H9 (cell line): ENCODE results near the gene TAF8. TPM values are rescaled to one million over a fixed set of nuclear protein-coding genes. Genes with fewer than 3 reads are reported as not detected.

Experiments
- DNase-seq: peaks from one replicate; pipeline ENCODE4 v3.0.0-alpha.2; 2017
- H2AFZ ChIP-seq: one replicate; pipeline ENCODE4 v1.6.1; 2013; ENCODE audit warnings: mild to moderate bottlenecking, low read length, control low read depth, moderate library complexity
- H2AK5ac ChIP-seq: 2 replicates; pipeline ENCODE4 v1.6.1; 2013; ENCODE audit warnings: low read length, control low read depth, mixed read lengths; ENCODE audit not compliant: insufficient read length
- H2BK120ac ChIP-seq: one replicate; pipeline ENCODE4 v1.6.1; 2013; ENCODE audit warnings: low read depth, mild to moderate bottlenecking, low read length, control low read depth, inconsistent platforms; ENCODE audit not compliant: poor library complexity, severe bottlenecking
- H2BK12ac ChIP-seq: 2 replicates; pipeline ENCODE4 v1.6.1; 2013; ENCODE audit warnings: low read length, control low read depth, mixed read lengths, low read depth; ENCODE audit not compliant: insufficient read length
- H2BK15ac ChIP-seq: 2 replicates; pipeline ENCODE4 v1.6.1; 2013; ENCODE audit warnings: low read depth, low read length, control low read depth
- H2BK20ac ChIP-seq: one replicate; pipeline ENCODE4 v1.6.1; 2013; ENCODE audit warnings: low read depth, mild to moderate bottlenecking, low read length, control low read depth, inconsistent platforms; ENCODE audit not compliant: poor library complexity, severe bottlenecking
- H2BK5ac ChIP-seq: 2 replicates; pipeline ENCODE4 v1.6.1; 2013; ENCODE audit warnings: low read length, control low read depth, mixed read lengths; ENCODE audit not compliant: insufficient read length
- H3K14ac ChIP-seq: 2 replicates; pipeline ENCODE4 v1.6.1; 2013; ENCODE audit warnings: low read length, control low read depth; ENCODE audit not compliant: insufficient read depth
- H3K18ac ChIP-seq: 2 replicates; pipeline ENCODE4 v1.6.1; 2013; ENCODE audit warnings: low read depth, mild to moderate bottlenecking, mixed read lengths, low read length, control low read depth; ENCODE audit not compliant: insufficient read length
- H3K23ac ChIP-seq: 2 replicates; pipeline ENCODE4 v1.6.1; 2013; ENCODE audit warnings: low read length, control low read depth, mixed read lengths, low read depth; ENCODE audit not compliant: insufficient read length
- H3K23me2 ChIP-seq: 2 replicates; pipeline ENCODE4 v1.6.1; 2013; ENCODE audit warnings: low read depth, mild to moderate bottlenecking, mixed read lengths, low read length, control low read depth; ENCODE audit not compliant: insufficient read length, poor library complexity, severe bottlenecking
- H3K27ac ChIP-seq: 2 replicates; pipeline ENCODE4 v1.5.1; 2013; ENCODE audit warnings: low read length, control low read depth, mixed read lengths, low read depth; ENCODE audit not compliant: insufficient read length
- H3K27me3 ChIP-seq: 2 replicates; pipeline ENCODE4 v1.6.1; 2013; ENCODE audit warnings: low read length, control low read depth, inconsistent platforms; ENCODE audit not compliant: insufficient read depth
- H3K4ac ChIP-seq: 2 replicates; pipeline ENCODE4 v1.6.1; 2013; ENCODE audit warnings: low read depth, mild to moderate bottlenecking, control low read depth, inconsistent platforms, low read length, moderate library complexity
- H3K4me1 ChIP-seq: 2 replicates; pipeline ENCODE4 v1.6.1; 2013; ENCODE audit warnings: low read length, control low read depth, inconsistent platforms; ENCODE audit not compliant: insufficient read depth
- H3K4me2 ChIP-seq: 2 replicates; pipeline ENCODE4 v1.6.1; 2013; ENCODE audit warnings: low read length, control low read depth, mixed read lengths; ENCODE audit not compliant: insufficient read length, insufficient read depth
- H3K56ac ChIP-seq: 2 replicates; pipeline ENCODE4 v1.6.1; 2013; ENCODE audit warnings: low read depth, mild to moderate bottlenecking, mixed read lengths, low read length, control low read depth; ENCODE audit not compliant: insufficient read length
- H3K79me1 ChIP-seq: 2 replicates; pipeline ENCODE4 v1.6.1; 2013; ENCODE audit warnings: low read depth, mild to moderate bottlenecking, moderate library complexity, low read length, control low read depth, inconsistent platforms; ENCODE audit not compliant: insufficient read depth, poor library complexity, severe bottlenecking
- H3K79me2 ChIP-seq: 2 replicates; pipeline ENCODE4 v1.6.1; 2013; ENCODE audit warnings: low read length, control low read depth, inconsistent platforms; ENCODE audit not compliant: insufficient read depth
- H3K9ac ChIP-seq: 2 replicates; pipeline ENCODE4 v1.6.1; 2013; ENCODE audit warnings: low read length, control low read depth, mixed read lengths; ENCODE audit not compliant: insufficient read length; ENCODE audit errors: extremely low read depth
- H3K9me3 ChIP-seq: one replicate; pipeline ENCODE4 v1.6.1; 2013; ENCODE audit warnings: low read depth, low read length, inconsistent platforms; ENCODE audit not compliant: control insufficient read depth
- H3T11ph ChIP-seq: one replicate; pipeline ENCODE4 v1.6.1; 2013; ENCODE audit warnings: mild to moderate bottlenecking, low read length, control low read depth, inconsistent platforms
- H4K20me1 ChIP-seq: one replicate; pipeline ENCODE4 v1.6.1; 2013; ENCODE audit not compliant: control insufficient read depth, insufficient read length, insufficient read depth
- H4K5ac ChIP-seq: 2 replicates; pipeline ENCODE4 v1.6.1; 2013; ENCODE audit warnings: low read depth, mild to moderate bottlenecking, mixed read lengths, low read length, control low read depth; ENCODE audit not compliant: insufficient read length
- H4K8ac ChIP-seq: replicated peaks from 2 replicates; pipeline ENCODE4 v1.6.1; 2013; ENCODE audit warnings: low read length, control low read depth, mixed read lengths, low read depth; ENCODE audit not compliant: insufficient read length
- H4K91ac ChIP-seq: 2 replicates; pipeline ENCODE4 v1.6.1; 2013; ENCODE audit warnings: low read depth, mild to moderate bottlenecking, moderate library complexity, mixed read lengths, low read length, control low read depth; ENCODE audit not compliant: insufficient read length
- H3K27ac Mint-ChIP-seq, 3 experiments: 2 replicates in 2 of 3; 3 replicates in 1 of 3; pipeline ENCODE4 v1.8.0; 2020 to 2021; ENCODE audit warnings: mixed read lengths in 3 of 3, mild to moderate bottlenecking in 1 of 3, moderate library complexity in 1 of 3
- H3K27me3 Mint-ChIP-seq: 2 replicates; pipeline ENCODE4 v1.8.0; 2021; ENCODE audit warnings: low read depth, mild to moderate bottlenecking, moderate library complexity, mixed read lengths
- H3K36me3 Mint-ChIP-seq, 3 experiments: 2 replicates in 2 of 3; 3 replicates in 1 of 3; pipeline ENCODE4 v1.8.0; 2020 to 2021; ENCODE audit warnings: low read depth in 3 of 3, mixed read lengths in 3 of 3; ENCODE audit not compliant: insufficient read depth in 1 of 3
- H3K4me1 Mint-ChIP-seq, 2 experiments: 2 replicates each; pipeline ENCODE4 v1.8.0; 2020; ENCODE audit warnings: mixed read lengths in 2 of 2
- H3K4me3 Mint-ChIP-seq, 2 experiments: 2 replicates in 1 of 2; 3 replicates in 1 of 2; pipeline ENCODE4 v1.8.0; 2020 to 2021; ENCODE audit warnings: mild to moderate bottlenecking in 2 of 2, mixed read lengths in 2 of 2, moderate library complexity in 1 of 2
- H3K9me3 Mint-ChIP-seq, 2 experiments: 2 replicates in 1 of 2; 3 replicates in 1 of 2; pipeline ENCODE4 v1.8.0; 2020; ENCODE audit warnings: mild to moderate bottlenecking in 2 of 2, mixed read lengths in 2 of 2, moderate library complexity in 1 of 2
- WGBS: extraction: QIAGEN DNeasy Blood & Tissue Kit; methylation state at CpG from one replicate; pipeline ENCODE4 v1.1.7; 2013; ENCODE audit warnings: missing lambda C conversion rate, low lambda C conversion rate, mixed read lengths; ENCODE audit not compliant: insufficient read length; ENCODE audit errors: extremely low coverage; 5-methylcytosine and 5-hydroxymethylcytosine counted together
- total RNA-seq: library from RNA; stranded (reverse); gene quantifications from 2 replicates; pipeline ENCODE4 v1.2.1, GENCODE V29; 2021
- TF ChIP-seq, protein P1 (sequence below): fragments of 200-600 bp; sonication (generic); conservative IDR thresholded peaks from 3 replicates; pipeline ENCODE4 v1.8.0; 2021; ENCODE audit warnings: antibody characterized with exemption, mild to moderate bottlenecking

TAF8 gene
- total RNA-seq, 1 experiment from 2014 or later: 30.4 TPM

DNA sequence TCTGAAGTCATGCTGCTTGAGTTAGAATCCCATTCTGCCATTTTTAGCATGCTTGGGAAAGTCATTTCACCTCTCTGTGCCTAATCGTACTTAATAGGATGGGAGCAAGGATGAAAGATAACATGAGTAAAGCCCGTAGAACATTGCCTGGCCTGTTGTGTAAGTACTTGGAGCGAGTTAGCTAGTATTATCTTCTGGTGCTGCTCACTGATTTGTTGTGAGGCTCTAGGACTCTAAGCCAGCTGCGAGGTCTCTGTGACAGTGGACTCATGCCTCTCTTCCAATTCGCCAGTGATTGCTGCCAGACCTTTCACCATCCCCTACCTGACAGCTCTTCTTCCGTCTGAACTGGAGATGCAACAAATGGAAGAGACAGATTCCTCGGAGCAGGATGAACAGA lies 17.8 kb downstream of the TAF8 start:
- Histone ChIP-seq H2BK15ac (no peak overlapping the region), H2AFZ (no peak overlapping the region), H2BK12ac (no peak overlapping the region), H3K9ac (no peak overlapping the region), H4K5ac (no peak overlapping the region), H3K56ac (no peak overlapping the region), H3K18ac (no peak overlapping the region), H3K4me2 (no peak overlapping the region), H2BK120ac (no peak overlapping the region), H2AK5ac (no peak overlapping the region), H2BK5ac (no peak overlapping the region), H3K14ac (no peak overlapping the region), H3K27me3 (no peaks in the 10 kb centered on the region), H3K4me1 (no peaks in the 10 kb centered on the region), H3K4ac (no peak overlapping the region), H4K8ac (no peak overlapping the region), H3K9me3 (no peaks in the 10 kb centered on the region), H3T11ph (no peak overlapping the region), H4K91ac (no peak overlapping the region), H3K79me2 (no peaks in the 10 kb centered on the region), H3K23ac (no peak overlapping the region), H3K23me2 (no peaks in the 10 kb centered on the region), H4K20me1 (no peaks in the 10 kb centered on the region), H3K79me1 (no peaks in the 10 kb centered on the region), H2BK20ac (no peak overlapping the region), H3K27ac (no peak overlapping the region)
- H3K9me3 Mint-ChIP-seq: no peaks in the 10 kb centered on the region
- H3K36me3 Mint-ChIP-seq: peaks cover 15 to 52% (median 38%) of the 10 kb centered on the region in 3 experiments
- WGBS: no CpG with 5 or more reads among the region's 7 CpGs
- no peak for DNase-seq
- no peaks in the 10 kb centered on the region; a peak in 1 of 4 replicates for H3K4me1 Mint-ChIP-seq
- TF ChIP-seq, protein P1, sequence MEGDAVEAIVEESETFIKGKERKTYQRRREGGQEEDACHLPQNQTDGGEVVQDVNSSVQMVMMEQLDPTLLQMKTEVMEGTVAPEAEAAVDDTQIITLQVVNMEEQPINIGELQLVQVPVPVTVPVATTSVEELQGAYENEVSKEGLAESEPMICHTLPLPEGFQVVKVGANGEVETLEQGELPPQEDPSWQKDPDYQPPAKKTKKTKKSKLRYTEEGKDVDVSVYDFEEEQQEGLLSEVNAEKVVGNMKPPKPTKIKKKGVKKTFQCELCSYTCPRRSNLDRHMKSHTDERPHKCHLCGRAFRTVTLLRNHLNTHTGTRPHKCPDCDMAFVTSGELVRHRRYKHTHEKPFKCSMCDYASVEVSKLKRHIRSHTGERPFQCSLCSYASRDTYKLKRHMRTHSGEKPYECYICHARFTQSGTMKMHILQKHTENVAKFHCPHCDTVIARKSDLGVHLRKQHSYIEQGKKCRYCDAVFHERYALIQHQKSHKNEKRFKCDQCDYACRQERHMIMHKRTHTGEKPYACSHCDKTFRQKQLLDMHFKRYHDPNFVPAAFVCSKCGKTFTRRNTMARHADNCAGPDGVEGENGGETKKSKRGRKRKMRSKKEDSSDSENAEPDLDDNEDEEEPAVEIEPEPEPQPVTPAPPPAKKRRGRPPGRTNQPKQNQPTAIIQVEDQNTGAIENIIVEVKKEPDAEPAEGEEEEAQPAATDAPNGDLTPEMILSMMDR: no peak
- no peak overlapping the region for H3K4me3 Mint-ChIP-seq
- no peaks in the 10 kb centered on the region for H3K27me3 Mint-ChIP-seq
- H3K27ac Mint-ChIP-seq: no peak overlapping the region
